Dendritic cell treated with granulocyte-macrophage colony-stimulating factor and Interleukin-4, amounts not matched to agents 40 ng/mL and 50 ng/mL, for 4 days (primary cell): ENCODE data around the gene BAIAP2L1.

Experiments used
- H3K27ac Mint-ChIP-seq: one replicate; pipeline ENCODE4 v1.8.0; 2022; ENCODE audit warnings: mild to moderate bottlenecking, mixed read lengths
- H3K27me3 Mint-ChIP-seq: one replicate; pipeline ENCODE4 v1.8.0; 2022; ENCODE audit warnings: mild to moderate bottlenecking, mixed read lengths
- H3K36me3 Mint-ChIP-seq: one replicate; pipeline ENCODE4 v1.8.0; 2022; ENCODE audit warnings: low read depth, mixed read lengths
- H3K4me1 Mint-ChIP-seq: one replicate; pipeline ENCODE4 v1.8.0; 2022; ENCODE audit warnings: low read depth, mixed read lengths
- H3K4me3 Mint-ChIP-seq: one replicate; pipeline ENCODE4 v1.8.0; 2022; ENCODE audit warnings: mild to moderate bottlenecking, moderate library complexity, mixed read lengths
- H3K9me3 Mint-ChIP-seq: one replicate; pipeline ENCODE4 v1.8.0; 2022; ENCODE audit warnings: mixed read lengths
- intact Hi-C: fragments of 100-400 bp; cut with micrococcal nuclease; formaldehyde crosslinking; loops from one replicate; pipeline ENCODE4 v1.15.0; 2022

BAIAP2L1 gene

DNA sequence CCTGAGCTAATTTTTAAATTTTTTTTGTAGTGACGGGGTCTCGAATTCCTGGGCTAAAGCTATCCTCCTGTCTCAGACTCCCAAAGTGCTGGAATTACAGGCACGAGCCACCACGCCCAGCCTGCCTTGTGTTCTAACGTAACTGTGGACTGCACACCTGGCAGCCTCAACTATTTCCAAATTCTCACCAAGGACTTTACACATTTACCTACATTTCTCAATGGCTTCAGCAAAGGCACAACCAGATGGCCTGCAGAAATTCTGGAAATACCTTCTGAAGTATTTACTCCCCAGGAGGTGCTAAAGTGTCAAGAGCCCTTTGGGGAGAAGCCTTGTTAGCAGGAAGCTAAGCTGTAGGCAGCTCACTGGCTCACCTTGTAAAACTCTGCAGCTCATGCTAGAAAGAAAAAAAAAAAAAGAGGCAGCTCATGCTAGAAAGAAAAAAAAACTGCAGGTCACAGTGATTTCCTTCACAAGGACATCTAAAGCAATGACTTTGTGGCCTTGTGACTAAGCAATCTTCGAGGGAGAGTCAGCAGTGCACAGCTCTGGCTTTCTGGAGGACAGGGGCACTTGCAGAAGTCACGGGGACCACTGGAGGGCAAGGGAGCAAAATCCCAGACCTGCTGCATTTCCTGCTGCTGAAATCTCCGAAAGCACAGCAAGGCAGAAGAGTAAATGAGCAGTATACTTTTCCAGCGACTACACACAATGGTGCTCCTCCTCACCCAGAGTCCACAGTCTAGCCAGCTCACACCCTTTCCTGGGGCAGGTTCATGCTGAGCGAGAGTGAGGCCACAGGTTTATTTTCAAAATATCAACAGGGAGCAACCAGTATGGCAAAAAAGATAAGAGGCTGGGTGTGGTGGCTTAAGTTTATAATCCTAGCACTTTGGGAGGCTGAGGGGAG is 40.4 kb downstream of the BAIAP2L1 start:
- Mint-ChIP-seq H3K9me3 (no peaks in the 10 kb centered on the region), H3K27ac (no peak overlapping the region), H3K27me3 (peaks cover 7% of the 10 kb centered on the region), H3K4me3 (no peak overlapping the region), H3K4me1 (no peaks in the 10 kb centered on the region), H3K36me3 (no peaks in the 10 kb centered on the region)
- intact Hi-C loops: no loop called here

GRCh38 chr7:98359395-98359794 is 41.5 kb downstream of the BAIAP2L1 start:
- intact Hi-C loops: no loop called here
- H3K27ac Mint-ChIP-seq: no peak overlapping the region

GRCh38 chr7:98358706-98359105 is 42.2 kb downstream of the BAIAP2L1 start:
- H3K36me3 Mint-ChIP-seq: no peaks in the 10 kb centered on the region
- peaks cover 7% of the 10 kb centered on the region for H3K27me3 Mint-ChIP-seq

More at GRCh38 chr7:98359395-98359794, 41.5 kb downstream of the BAIAP2L1 start:
- no peaks in the 10 kb centered on the region for H3K4me1 Mint-ChIP-seq
- no peak overlapping the region for H3K4me3 Mint-ChIP-seq
- H3K9me3 Mint-ChIP-seq: no peaks in the 10 kb centered on the region
- peaks cover 7% of the 10 kb centered on the region for H3K27me3 Mint-ChIP-seq
- H3K36me3 Mint-ChIP-seq: no peaks in the 10 kb centered on the region

DNA sequence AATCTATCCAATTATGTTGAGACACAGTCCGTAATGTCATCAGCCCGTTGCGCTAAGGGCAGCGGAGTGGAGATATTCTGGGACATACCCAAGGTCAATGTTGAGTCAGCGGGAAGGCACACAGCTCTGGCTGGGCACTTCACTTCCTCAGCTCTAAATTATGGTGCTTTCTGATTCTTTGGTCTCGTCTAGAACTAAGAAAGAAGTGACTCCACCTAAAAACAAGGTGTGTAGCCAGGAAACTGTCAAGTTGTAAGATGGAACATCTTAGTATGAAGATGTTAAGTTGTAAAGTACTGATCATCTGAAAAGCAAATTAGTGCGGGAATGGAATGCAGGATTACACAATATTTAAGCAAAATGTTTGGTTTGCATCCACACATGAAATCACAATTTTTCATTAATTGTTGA is 43.1 kb downstream of the BAIAP2L1 start:
- Mint-ChIP-seq H3K36me3 (no peaks in the 10 kb centered on the region), H3K9me3 (no peaks in the 10 kb centered on the region), H3K27me3 (peaks cover 7% of the 10 kb centered on the region), H3K4me3 (no peak overlapping the region), H3K27ac (no peak overlapping the region), H3K4me1 (no peaks in the 10 kb centered on the region)
- intact Hi-C loops: no loop called here

More at GRCh38 chr7:98358706-98359105, 42.2 kb downstream of the BAIAP2L1 start:
- no peak overlapping the region for H3K4me3 Mint-ChIP-seq
- no peaks in the 10 kb centered on the region for H3K4me1 Mint-ChIP-seq
- H3K9me3 Mint-ChIP-seq: no peaks in the 10 kb centered on the region
- no peak overlapping the region for H3K27ac Mint-ChIP-seq
- intact Hi-C loops: no loop called here

DNA sequence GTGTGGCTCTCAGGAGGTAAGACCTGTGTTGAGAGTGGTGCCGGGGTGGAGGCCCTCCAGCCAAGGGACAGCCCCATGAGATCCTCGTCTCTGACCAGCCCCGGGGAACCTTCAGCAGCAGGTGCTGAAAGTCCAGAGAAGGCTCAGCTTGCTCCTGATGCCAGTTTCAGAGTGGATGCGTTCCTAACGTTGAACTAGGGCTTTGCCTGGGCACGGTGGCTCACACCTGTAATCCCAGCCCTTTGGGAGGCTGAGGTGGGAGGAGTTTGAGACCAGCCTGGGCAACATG is 45.7 kb downstream of the BAIAP2L1 start:
- no peaks in the 10 kb centered on the region for H3K9me3 Mint-ChIP-seq
- no peaks in the 10 kb centered on the region for H3K36me3 Mint-ChIP-seq
- intact Hi-C loops: no loop called here
- H3K27ac Mint-ChIP-seq: no peak overlapping the region
- no peaks in the 10 kb centered on the region for H3K4me1 Mint-ChIP-seq
- no peak overlapping the region for H3K4me3 Mint-ChIP-seq
- H3K27me3 Mint-ChIP-seq: peaks cover 2% of the 10 kb centered on the region

- Mint-ChIP-seq H3K9me3 (no peaks in the 10 kb centered on the region), H3K27ac (no peak overlapping the region), H3K4me1 (no peaks in the 10 kb centered on the region), H3K27me3 (peaks cover 2% of the 10 kb centered on the region), H3K4me3 (no peak overlapping the region), H3K36me3 (no peaks in the 10 kb centered on the region)
- intact Hi-C loops: no loop called here
Observed at GRCh38 chr7:98354511-98355249, 46.2 kb downstream of the BAIAP2L1 start.

GRCh38 chr7:98354052-98354451 is 46.8 kb downstream of the BAIAP2L1 start:
- H3K27ac Mint-ChIP-seq: no peak overlapping the region
- no peaks in the 10 kb centered on the region for H3K36me3 Mint-ChIP-seq
- H3K4me3 Mint-ChIP-seq: no peak overlapping the region
- intact Hi-C loops: no loop called here
- H3K4me1 Mint-ChIP-seq: no peaks in the 10 kb centered on the region
- peaks cover 2% of the 10 kb centered on the region for H3K27me3 Mint-ChIP-seq
- H3K9me3 Mint-ChIP-seq: no peaks in the 10 kb centered on the region

DNA sequence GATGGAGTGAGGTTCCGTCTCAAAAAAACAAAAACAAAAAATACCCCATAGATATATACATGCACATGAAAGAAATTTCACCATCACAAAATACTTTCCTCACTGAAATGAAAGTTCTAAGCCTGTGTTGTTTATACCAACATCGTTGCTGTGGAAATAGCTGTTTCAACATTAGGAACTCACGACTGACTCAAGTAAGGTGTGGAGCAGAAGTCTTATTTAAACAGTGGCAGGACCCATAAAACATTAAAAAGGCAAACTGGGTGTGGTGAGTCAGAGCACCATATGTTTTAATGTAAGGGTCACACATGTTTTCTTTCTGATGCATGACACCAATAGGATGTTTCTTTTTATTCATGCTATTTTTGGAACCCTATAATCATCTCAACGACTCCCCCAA is 48.3 kb downstream of the BAIAP2L1 start:
- Mint-ChIP-seq H3K4me1 (no peaks in the 10 kb centered on the region), H3K27ac (no peak overlapping the region), H3K36me3 (no peaks in the 10 kb centered on the region), H3K4me3 (no peak overlapping the region), H3K9me3 (no peaks in the 10 kb centered on the region), H3K27me3 (peaks cover 2% of the 10 kb centered on the region)
- intact Hi-C loops: no loop called here

- Mint-ChIP-seq H3K27me3 (peaks cover 2% of the 10 kb centered on the region), H3K9me3 (no peaks in the 10 kb centered on the region), H3K36me3 (no peaks in the 10 kb centered on the region), H3K4me1 (no peaks in the 10 kb centered on the region), H3K4me3 (no peak overlapping the region), H3K27ac (no peak overlapping the region)
- intact Hi-C loops: no loop called here
Observed at GRCh38 chr7:98351136-98351535, 49.8 kb downstream of the BAIAP2L1 start.

DNA sequence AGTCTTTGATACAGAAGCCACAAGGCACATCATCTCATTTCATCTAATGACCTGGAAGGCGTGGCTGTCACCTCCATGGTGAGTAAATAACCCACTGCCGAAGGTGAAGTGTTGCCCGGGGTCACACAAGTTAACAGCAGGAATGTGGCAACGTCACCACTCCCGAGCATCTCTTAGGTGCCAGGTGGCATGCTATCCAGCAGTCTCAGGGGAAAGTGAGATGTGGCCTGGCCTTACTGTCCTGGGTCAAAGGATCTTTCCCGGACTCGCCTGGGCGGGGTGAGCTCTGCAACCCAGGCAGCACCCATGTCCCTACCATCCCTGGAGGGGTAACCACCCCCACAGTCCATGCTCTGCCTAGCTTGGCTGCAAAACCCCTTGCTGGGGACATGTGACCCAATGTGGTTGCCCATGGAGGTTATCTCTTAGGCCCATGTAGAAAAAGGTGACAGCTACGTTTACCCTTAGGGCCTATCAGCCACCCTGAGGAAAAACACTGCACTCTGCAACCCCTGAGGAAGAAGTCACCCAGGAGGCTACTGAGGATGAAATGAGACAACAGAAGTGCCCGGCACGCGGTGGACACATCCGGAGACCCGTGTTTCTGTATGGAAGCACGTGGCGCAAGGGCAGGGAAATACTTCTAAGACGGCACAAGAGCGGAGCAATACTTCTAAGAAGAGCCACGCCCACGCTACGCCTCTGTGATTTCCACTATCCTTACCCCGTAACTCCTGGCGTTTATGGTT is 52.0 kb downstream of the BAIAP2L1 start:
- Mint-ChIP-seq H3K9me3 (no peaks in the 10 kb centered on the region), H3K27ac (no peak overlapping the region)
- intact Hi-C loops: no loop called here

DNA sequence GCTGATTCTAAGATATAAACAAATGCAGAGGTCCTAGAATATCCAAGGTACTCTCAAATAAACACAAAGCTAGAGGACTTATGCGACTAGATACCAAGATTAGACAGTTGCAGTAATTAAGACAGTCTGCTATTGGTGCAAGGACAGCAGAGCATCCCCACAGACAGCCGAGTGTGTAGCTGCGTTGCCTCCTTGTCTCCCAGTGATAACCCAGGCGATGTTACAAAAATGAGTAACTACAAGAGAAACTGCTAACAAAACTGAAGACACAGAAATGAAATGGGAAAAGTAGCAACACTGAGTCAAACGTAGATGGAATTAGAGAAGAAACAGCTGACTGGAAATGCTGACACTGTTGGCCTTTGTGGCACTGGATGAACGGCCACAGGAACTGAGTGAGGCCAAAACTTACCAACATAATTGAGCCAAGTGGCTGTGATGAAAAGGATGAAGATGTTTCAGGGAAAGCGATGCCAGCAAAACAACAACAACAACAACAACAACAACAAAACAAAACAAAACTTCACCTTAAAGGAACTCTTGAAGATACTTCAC is 54.3 kb downstream of the BAIAP2L1 start:
- Mint-ChIP-seq H3K4me1 (no peaks in the 10 kb centered on the region), H3K27ac (no peak overlapping the region), H3K9me3 (no peaks in the 10 kb centered on the region), H3K36me3 (no peaks in the 10 kb centered on the region), H3K4me3 (no peak overlapping the region), H3K27me3 (peaks cover 4% of the 10 kb centered on the region)
- intact Hi-C loops: no loop called here

More for the DNA sequence above, 52.0 kb downstream of the BAIAP2L1 start:
- Mint-ChIP-seq H3K4me3 (no peak overlapping the region), H3K4me1 (no peaks in the 10 kb centered on the region), H3K27me3 (peaks cover 2% of the 10 kb centered on the region), H3K36me3 (no peaks in the 10 kb centered on the region)

- Mint-ChIP-seq H3K4me1 (no peaks in the 10 kb centered on the region), H3K36me3 (no peaks in the 10 kb centered on the region), H3K9me3 (peaks cover 12% of the 10 kb centered on the region), H3K27ac (no peak overlapping the region), H3K4me3 (no peak overlapping the region), H3K27me3 (peaks cover 2% of the 10 kb centered on the region)
- intact Hi-C loops: no loop called here
Observed at GRCh38 chr7:98341106-98341505, 59.8 kb downstream of the BAIAP2L1 start.

DNA sequence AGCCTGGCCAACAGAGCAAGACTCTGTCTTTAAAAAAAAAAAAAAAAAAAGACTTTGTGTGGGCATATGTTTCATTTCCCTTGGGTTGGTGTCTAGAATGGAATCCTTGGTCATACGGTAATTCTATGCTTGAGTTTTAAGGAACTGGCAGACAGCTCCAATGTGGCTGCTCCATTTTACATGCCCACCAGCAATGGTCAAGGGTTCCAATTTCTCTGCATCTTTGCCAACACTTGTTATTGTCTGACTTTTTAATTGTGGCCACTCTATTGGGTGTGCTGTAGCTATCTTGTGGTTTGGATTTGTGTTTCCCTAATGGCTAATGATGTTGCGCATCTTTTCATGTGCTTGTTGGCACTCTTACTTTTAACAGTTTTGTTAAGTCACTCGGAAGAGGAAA is 61.8 kb downstream of the BAIAP2L1 start:
- Mint-ChIP-seq H3K27ac (no peak overlapping the region), H3K27me3 (peaks cover 4% of the 10 kb centered on the region), H3K36me3 (no peaks in the 10 kb centered on the region), H3K9me3 (peaks cover 12% of the 10 kb centered on the region), H3K4me3 (no peak overlapping the region), H3K4me1 (no peaks in the 10 kb centered on the region)
- intact Hi-C loops: no loop called here

DNA sequence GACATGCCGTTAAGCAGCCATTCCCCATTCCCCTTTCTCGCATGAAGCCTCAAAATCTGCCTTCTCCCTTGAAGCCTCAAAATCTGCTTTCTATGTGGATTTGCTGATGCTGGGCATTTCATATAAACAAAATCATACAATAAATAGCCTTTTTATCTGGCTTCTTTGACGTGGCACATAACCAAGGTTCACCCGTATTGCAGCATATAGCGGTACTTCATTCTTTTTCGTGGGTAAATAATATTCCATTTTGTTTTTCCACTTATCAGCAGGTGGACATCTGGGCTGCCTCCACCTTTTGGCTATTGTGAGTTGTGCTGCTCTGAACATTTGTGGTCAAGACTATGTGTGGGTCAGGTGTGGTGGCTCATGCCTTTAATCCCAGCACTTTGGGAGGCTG is 62.4 kb downstream of the BAIAP2L1 start:
- no peaks in the 10 kb centered on the region for H3K36me3 Mint-ChIP-seq
- peaks cover 4% of the 10 kb centered on the region for H3K27me3 Mint-ChIP-seq
- no peaks in the 10 kb centered on the region for H3K4me1 Mint-ChIP-seq
- H3K4me3 Mint-ChIP-seq: no peak overlapping the region
- peaks cover 12% of the 10 kb centered on the region for H3K9me3 Mint-ChIP-seq
- intact Hi-C loops: no loop called here
- H3K27ac Mint-ChIP-seq: no peak overlapping the region
